ENCODE data around the gene ARHGAP8.

Gene ARHGAP8

GRCh38 chr22:44783581-44783980, 31.2 kb downstream of the ARHGAP8 start:
- no peak for TF ChIP-seq CTCF (conservative IDR thresholded peaks at IDR 0.05; ENCODE audit: low read length)
- no peak overlapping the region for H3K4me3 ChIP-seq (ENCODE audit: low read length)

GRCh38 chr22:44786136-44786535, 33.8 kb downstream of the ARHGAP8 start:
- TF ChIP-seq CTCF (conservative IDR thresholded peaks at IDR 0.05; ENCODE audit: low read length) = no peak
- no peak overlapping the region for H3K4me3 ChIP-seq (ENCODE audit: low read length)
- no peak for DNase-seq (ENCODE audit: low read depth)

More at GRCh38 chr22:44783581-44783980, 31.2 kb downstream of the ARHGAP8 start:
- no peak for DNase-seq (ENCODE audit: low read depth)

- no peak for TF ChIP-seq CTCF (conservative IDR thresholded peaks at IDR 0.05; ENCODE audit: low read length)
- no peak overlapping the region for H3K4me3 ChIP-seq (ENCODE audit: low read length)
- DNase-seq (ENCODE audit: low read depth) = no peak
Observed at GRCh38 chr22:44786610-44787009, 34.2 kb downstream of the ARHGAP8 start.

- DNase-seq (ENCODE audit: low read depth) = no peak
- H3K4me3 ChIP-seq (ENCODE audit: low read length) = no peak overlapping the region
- no peak for TF ChIP-seq CTCF (conservative IDR thresholded peaks at IDR 0.05; ENCODE audit: low read length)
Observed at GRCh38 chr22:44787832-44788231, 35.5 kb downstream of the ARHGAP8 start.

- no peak for TF ChIP-seq CTCF (conservative IDR thresholded peaks at IDR 0.05; ENCODE audit: low read length)
- no peak overlapping the region for H3K4me3 ChIP-seq (ENCODE audit: low read length)
- no peak for DNase-seq (ENCODE audit: low read depth)
Observed at GRCh38 chr22:44793106-44793505, 40.7 kb downstream of the ARHGAP8 start.

- DNase-seq (ENCODE audit: low read depth) = no peak
- TF ChIP-seq CTCF (conservative IDR thresholded peaks at IDR 0.05; ENCODE audit: low read length) = no peak
- H3K4me3 ChIP-seq (ENCODE audit: low read length) = no peak overlapping the region
Observed at GRCh38 chr22:44793506-44794172, 41.3 kb downstream of the ARHGAP8 start.

All from AG10803 (cell line).